ENCODE data around the gene SPRING1. TPM values are rescaled to one million over a fixed set of nuclear protein-coding genes. Genes with fewer than 3 reads are reported as not detected.

SPRING1 gene
- total and polyA plus RNA-seq, 2 of the 13 experiments (the other 11 are each of a cell fraction or from before 2014, with no cell fraction given): 20.0 to 51.8 TPM

GRCh38 chr12:116735951-116736599, 1.8 kb downstream of the SPRING1 start (continued):
- TF ChIP-seq ZNF446 (CRISPR knock-in tag; IDR thresholded peaks at IDR 0.05) (no peak), BRCA1 (CRISPR knock-in tag; IDR thresholded peaks at IDR 0.05) (no peak), RARA (CRISPR knock-in tag; IDR thresholded peaks at IDR 0.05) (peak; percentile 55), SOX6 (IDR thresholded peaks at IDR 0.05) (no peak), SOX6 (CRISPR knock-in tag; IDR thresholded peaks at IDR 0.05) (peak; percentile 71), FOXO4 (CRISPR knock-in tag; conservative IDR thresholded peaks at IDR 0.05) (no peak), SNAI1 (CRISPR knock-in tag; IDR thresholded peaks at IDR 0.05; ENCODE audit: borderline replicate concordance) (no peak), EP300 (IDR thresholded peaks at IDR 0.05; ENCODE audit: low read depth in 2 of 2, low read length in 2 of 2) (peak in 1 of 2 experiments; percentile 43; a peak in 1 of 4 replicates), EP300 (CRISPR knock-in tag; IDR thresholded peaks at IDR 0.05; ENCODE audit: borderline replicate concordance) (no peak), ZNF891 (CRISPR knock-in tag; IDR thresholded peaks at IDR 0.05) (no peak), SIX4 (CRISPR knock-in tag; IDR thresholded peaks at IDR 0.05) (no peak), SKIL (CRISPR knock-in tag; IDR thresholded peaks at IDR 0.05; ENCODE audit: borderline replicate concordance) (peak; percentile 80; the same call in 1 of the 2 replicates), DRAP1 (CRISPR knock-in tag; IDR thresholded peaks at IDR 0.05) (peak; percentile 30; the same call in 1 of the 2 replicates), ZNF510 (CRISPR knock-in tag; IDR thresholded peaks at IDR 0.05; ENCODE audit: low read depth) (no peak), FOSL2 (CRISPR knock-in tag; IDR thresholded peaks at IDR 0.05) (peak; percentile 64), XRCC5 (optimal IDR thresholded peaks at IDR 0.05; ENCODE audit: low read length) (peak; percentile 30), HOXA5 (CRISPR knock-in tag; IDR thresholded peaks at IDR 0.05) (no peak), ZNF121 (CRISPR knock-in tag; IDR thresholded peaks at IDR 0.05) (no peak), TAF15 (IDR thresholded peaks at IDR 0.05; ENCODE audit: low read depth, low read length, poor library complexity, severe bottlenecking) (no peak), ISX (CRISPR knock-in tag; conservative IDR thresholded peaks at IDR 0.05) (no peak), KDM3A (CRISPR knock-in tag; IDR thresholded peaks at IDR 0.05; ENCODE audit: low read depth) (no peak), FOXA1 (IDR thresholded peaks at IDR 0.05) (no peak), FOXA1 (CRISPR knock-in tag; IDR thresholded peaks at IDR 0.05) (peak; percentile 64; the same call in 1 of the 2 replicates), CHCHD3 (CRISPR knock-in tag; IDR thresholded peaks at IDR 0.05) (no peak), MBNL3 (CRISPR knock-in tag; conservative IDR thresholded peaks at IDR 0.05) (no peak), PHF8 (CRISPR knock-in tag; IDR thresholded peaks at IDR 0.05) (no peak)
- TF ChIP-seq, protein P1, sequence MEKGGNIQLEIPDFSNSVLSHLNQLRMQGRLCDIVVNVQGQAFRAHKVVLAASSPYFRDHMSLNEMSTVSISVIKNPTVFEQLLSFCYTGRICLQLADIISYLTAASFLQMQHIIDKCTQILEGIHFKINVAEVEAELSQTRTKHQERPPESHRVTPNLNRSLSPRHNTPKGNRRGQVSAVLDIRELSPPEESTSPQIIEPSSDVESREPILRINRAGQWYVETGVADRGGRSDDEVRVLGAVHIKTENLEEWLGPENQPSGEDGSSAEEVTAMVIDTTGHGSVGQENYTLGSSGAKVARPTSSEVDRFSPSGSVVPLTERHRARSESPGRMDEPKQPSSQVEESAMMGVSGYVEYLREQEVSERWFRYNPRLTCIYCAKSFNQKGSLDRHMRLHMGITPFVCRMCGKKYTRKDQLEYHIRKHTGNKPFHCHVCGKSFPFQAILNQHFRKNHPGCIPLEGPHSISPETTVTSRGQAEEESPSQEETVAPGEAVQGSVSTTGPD (CRISPR knock-in tag; IDR thresholded peaks at IDR 0.05): no peak

Data from HepG2 (cell line).